ENCODE data around the gene GNG12.

The GNG12 gene

GRCh38 chr1:67721650-67722291 is 111.5 kb downstream of the GNG12 start:
- Histone ChIP-seq H3K4me2 (ENCODE audit: low read depth, low read length, poor library complexity, severe bottlenecking) (no peak overlapping the region), H3K9me2 (replicated peaks; ENCODE audit: insufficient read depth, low read length) (no peaks in the 10 kb centered on the region), H3F3A (ENCODE audit: insufficient read depth) (no peaks in the 10 kb centered on the region), H3K36me3 (ENCODE audit: low read length) (no peaks in the 10 kb centered on the region), H3K79me2 (ENCODE audit: insufficient read depth, low read length) (no peaks in the 10 kb centered on the region), H2AFZ (ENCODE audit: low read depth, low read length, severe bottlenecking) (no peak overlapping the region), H3K9ac (ENCODE audit: low read length) (no peak overlapping the region), H3K27me3 (ENCODE audit: low read length) (no peaks in the 10 kb centered on the region), H3K9me3 (ENCODE audit: insufficient read depth, low read length) (no peaks in the 10 kb centered on the region), H4K20me1 (ENCODE audit: low read depth, low read length) (no peaks in the 10 kb centered on the region), H3K4me3 (ENCODE audit: insufficient read depth, low read length, poor library complexity, severe bottlenecking) (no peak overlapping the region), H3K27ac (ENCODE audit: low read depth, low read length) (no peak overlapping the region)
- no peak for TF ChIP-seq EZH2phosphoT487 (conservative IDR thresholded peaks at IDR 0.05; ENCODE audit: low read length)
- TF ChIP-seq, protein P1, sequence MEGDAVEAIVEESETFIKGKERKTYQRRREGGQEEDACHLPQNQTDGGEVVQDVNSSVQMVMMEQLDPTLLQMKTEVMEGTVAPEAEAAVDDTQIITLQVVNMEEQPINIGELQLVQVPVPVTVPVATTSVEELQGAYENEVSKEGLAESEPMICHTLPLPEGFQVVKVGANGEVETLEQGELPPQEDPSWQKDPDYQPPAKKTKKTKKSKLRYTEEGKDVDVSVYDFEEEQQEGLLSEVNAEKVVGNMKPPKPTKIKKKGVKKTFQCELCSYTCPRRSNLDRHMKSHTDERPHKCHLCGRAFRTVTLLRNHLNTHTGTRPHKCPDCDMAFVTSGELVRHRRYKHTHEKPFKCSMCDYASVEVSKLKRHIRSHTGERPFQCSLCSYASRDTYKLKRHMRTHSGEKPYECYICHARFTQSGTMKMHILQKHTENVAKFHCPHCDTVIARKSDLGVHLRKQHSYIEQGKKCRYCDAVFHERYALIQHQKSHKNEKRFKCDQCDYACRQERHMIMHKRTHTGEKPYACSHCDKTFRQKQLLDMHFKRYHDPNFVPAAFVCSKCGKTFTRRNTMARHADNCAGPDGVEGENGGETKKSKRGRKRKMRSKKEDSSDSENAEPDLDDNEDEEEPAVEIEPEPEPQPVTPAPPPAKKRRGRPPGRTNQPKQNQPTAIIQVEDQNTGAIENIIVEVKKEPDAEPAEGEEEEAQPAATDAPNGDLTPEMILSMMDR (IDR thresholded peaks at IDR 0.05; ENCODE audit: insufficient read depth, low read length, poor library complexity, severe bottlenecking), result no peak

GRCh38 chr1:67721112-67721511 is 112.2 kb downstream of the GNG12 start:
- H3K9me3 ChIP-seq (ENCODE audit: insufficient read depth, low read length), result no peaks in the 10 kb centered on the region
- TF ChIP-seq EZH2phosphoT487 (conservative IDR thresholded peaks at IDR 0.05; ENCODE audit: low read length), result no peak
- TF ChIP-seq, protein P1 (IDR thresholded peaks at IDR 0.05; ENCODE audit: insufficient read depth, low read length, poor library complexity, severe bottlenecking), result no peak
- H3K4me2 ChIP-seq (ENCODE audit: low read depth, low read length, poor library complexity, severe bottlenecking), result no peak overlapping the region

GRCh38 chr1:67719329-67720196 is 113.7 kb downstream of the GNG12 start:
- no peak overlapping the region for H3K27ac ChIP-seq (ENCODE audit: low read depth, low read length)
- no peak overlapping the region for H2AFZ ChIP-seq (ENCODE audit: low read depth, low read length, severe bottlenecking)
- no peaks in the 10 kb centered on the region for H3K36me3 ChIP-seq (ENCODE audit: low read length)
- H3K9me2 ChIP-seq (replicated peaks; ENCODE audit: insufficient read depth, low read length), result no peaks in the 10 kb centered on the region
- no peaks in the 10 kb centered on the region for H3F3A ChIP-seq (ENCODE audit: insufficient read depth)
- no peaks in the 10 kb centered on the region for H3K79me2 ChIP-seq (ENCODE audit: insufficient read depth, low read length)
- no peaks in the 10 kb centered on the region for H3K27me3 ChIP-seq (ENCODE audit: low read length)
- H3K4me2 ChIP-seq (ENCODE audit: low read depth, low read length, poor library complexity, severe bottlenecking), result no peak overlapping the region
- no peaks in the 10 kb centered on the region for H4K20me1 ChIP-seq (ENCODE audit: low read depth, low read length)
- H3K9ac ChIP-seq (ENCODE audit: low read length), result no peak overlapping the region
- no peak for TF ChIP-seq EZH2phosphoT487 (conservative IDR thresholded peaks at IDR 0.05; ENCODE audit: low read length)
- TF ChIP-seq, protein P1 (IDR thresholded peaks at IDR 0.05; ENCODE audit: insufficient read depth, low read length, poor library complexity, severe bottlenecking), result no peak
- H3K4me3 ChIP-seq (ENCODE audit: insufficient read depth, low read length, poor library complexity, severe bottlenecking), result no peak overlapping the region
- H3K9me3 ChIP-seq (ENCODE audit: insufficient read depth, low read length), result no peaks in the 10 kb centered on the region

More at GRCh38 chr1:67721112-67721511, 112.2 kb downstream of the GNG12 start:
- Histone ChIP-seq H4K20me1 (ENCODE audit: low read depth, low read length) (no peaks in the 10 kb centered on the region), H3K27me3 (ENCODE audit: low read length) (no peaks in the 10 kb centered on the region), H2AFZ (ENCODE audit: low read depth, low read length, severe bottlenecking) (no peak overlapping the region), H3K9me2 (replicated peaks; ENCODE audit: insufficient read depth, low read length) (no peaks in the 10 kb centered on the region), H3K27ac (ENCODE audit: low read depth, low read length) (no peak overlapping the region), H3K79me2 (ENCODE audit: insufficient read depth, low read length) (no peaks in the 10 kb centered on the region), H3K9ac (ENCODE audit: low read length) (no peak overlapping the region), H3K36me3 (ENCODE audit: low read length) (no peaks in the 10 kb centered on the region), H3F3A (ENCODE audit: insufficient read depth) (no peaks in the 10 kb centered on the region), H3K4me3 (ENCODE audit: insufficient read depth, low read length, poor library complexity, severe bottlenecking) (no peak overlapping the region)

Data from SU-DHL-6 (cell line).